Measurements from ENCODE around the gene SDK1. TPM values are rescaled to one million over a fixed set of nuclear protein-coding genes. Genes with fewer than 3 reads are reported as not detected.

SDK1 gene
- total RNA-seq, 2 donors from 2014 or later = 3.1 to 3.6 TPM

GRCh38 chr7:3430588-3430987, 129.5 kb downstream of the SDK1 start:
- H3K9me3 ChIP-seq = no peaks in the 10 kb centered on the region
- no peaks in the 10 kb centered on the region for H3K27me3 ChIP-seq
- no peaks in the 10 kb centered on the region for H3K36me3 ChIP-seq
- DNase-seq (ENCODE audit: low spot score) = no peak
- no peak overlapping the region for H3K27ac ChIP-seq
- TF ChIP-seq CTCF (IDR thresholded peaks at IDR 0.05) = no peak
- H3K4me1 ChIP-seq = no peaks in the 10 kb centered on the region
- no peak overlapping the region for H3K4me3 ChIP-seq

GRCh38 chr7:3431306-3431705, 130.3 kb downstream of the SDK1 start:
- Histone ChIP-seq H3K4me1 (no peaks in the 10 kb centered on the region), H3K36me3 (no peaks in the 10 kb centered on the region), H3K4me3 (no peak overlapping the region), H3K27ac (no peak overlapping the region), H3K9me3 (no peaks in the 10 kb centered on the region), H3K27me3 (no peaks in the 10 kb centered on the region)
- TF ChIP-seq CTCF (IDR thresholded peaks at IDR 0.05) = no peak
- DNase-seq (ENCODE audit: low spot score) = no peak

DNA sequence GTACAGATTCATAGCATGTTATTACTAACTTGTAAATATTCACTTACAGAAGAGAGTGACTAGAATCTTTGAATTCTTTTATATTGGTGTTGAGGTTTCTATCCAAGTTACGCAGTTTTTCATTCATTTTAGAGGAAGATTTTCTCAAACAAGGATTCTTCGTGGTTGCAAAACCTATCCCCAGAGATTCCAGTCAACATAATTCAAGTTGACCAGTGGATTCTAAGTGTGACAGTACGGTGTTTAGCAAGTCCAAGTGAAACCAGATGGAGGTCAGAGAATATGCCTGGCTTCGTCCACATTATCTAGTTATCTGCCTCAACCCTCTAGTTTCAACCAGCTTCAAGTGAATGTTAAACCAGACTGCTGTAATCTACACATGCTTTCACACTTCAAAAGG, 131.9 kb downstream of the SDK1 start:
- no peak for TF ChIP-seq CTCF (IDR thresholded peaks at IDR 0.05)
- H3K4me3 ChIP-seq = no peak overlapping the region
- no peak for DNase-seq (ENCODE audit: low spot score)
- H3K4me1 ChIP-seq = no peaks in the 10 kb centered on the region
- no peaks in the 10 kb centered on the region for H3K36me3 ChIP-seq
- no peaks in the 10 kb centered on the region for H3K27me3 ChIP-seq
- no peaks in the 10 kb centered on the region for H3K9me3 ChIP-seq
- no peak overlapping the region for H3K27ac ChIP-seq

GRCh38 chr7:3434611-3435010, 133.6 kb downstream of the SDK1 start:
- no peak for TF ChIP-seq CTCF (IDR thresholded peaks at IDR 0.05)
- Histone ChIP-seq H3K36me3 (no peaks in the 10 kb centered on the region), H3K9me3 (no peaks in the 10 kb centered on the region), H3K4me3 (no peak overlapping the region), H3K27me3 (no peaks in the 10 kb centered on the region), H3K4me1 (no peaks in the 10 kb centered on the region), H3K27ac (no peak overlapping the region)
- no peak for DNase-seq (ENCODE audit: low spot score)

DNA sequence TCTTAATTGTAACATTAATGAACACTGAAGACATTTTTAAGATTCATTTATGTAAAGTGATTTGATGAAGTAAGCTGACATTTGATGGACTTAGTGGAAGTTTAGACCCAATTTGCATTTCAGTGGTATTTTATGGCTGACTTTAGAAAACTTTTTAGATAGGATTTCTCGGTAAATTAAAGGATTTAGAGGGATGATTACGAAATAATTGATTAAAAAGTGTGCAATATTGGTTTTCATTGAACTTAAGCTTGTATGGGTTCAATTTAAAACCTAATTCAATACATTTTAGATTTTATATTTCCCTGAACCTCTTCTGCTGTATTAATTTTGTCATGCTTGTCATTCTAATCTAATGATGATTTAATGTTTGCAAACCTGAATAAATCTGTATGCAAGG, 135.1 kb downstream of the SDK1 start:
- Histone ChIP-seq H3K4me1 (no peaks in the 10 kb centered on the region), H3K36me3 (no peaks in the 10 kb centered on the region), H3K9me3 (no peaks in the 10 kb centered on the region), H3K27me3 (no peaks in the 10 kb centered on the region), H3K27ac (no peak overlapping the region), H3K4me3 (no peak overlapping the region)
- no peak for DNase-seq (ENCODE audit: low spot score)
- no peak for TF ChIP-seq CTCF (IDR thresholded peaks at IDR 0.05)

GRCh38 chr7:3436746-3437145, 135.7 kb downstream of the SDK1 start:
- Histone ChIP-seq H3K27ac (no peak overlapping the region), H3K4me3 (no peak overlapping the region), H3K9me3 (no peaks in the 10 kb centered on the region), H3K4me1 (no peaks in the 10 kb centered on the region), H3K27me3 (no peaks in the 10 kb centered on the region), H3K36me3 (no peaks in the 10 kb centered on the region)
- DNase-seq (ENCODE audit: low spot score) = no peak
- TF ChIP-seq CTCF (IDR thresholded peaks at IDR 0.05) = no peak

Measured in right atrium auricular region (tissue), 2 donors.